HepG2 (cell line): Measurements from ENCODE around the gene FANCG. TPM values are rescaled to one million over a fixed set of nuclear protein-coding genes. Genes with fewer than 3 reads are reported as not detected.

Source experiments
- ARID4A ChIP-seq: sonication (generic); formaldehyde crosslinking; IDR thresholded peaks from 2 replicates; pipeline ENCODE4 v1.5.0; 2020; ENCODE audit warnings: mild to moderate bottlenecking, missing genetic modification reagents, borderline replicate concordance
- ARNT ChIP-seq: fragments of 450-650 bp; IDR thresholded peaks from 2 replicates; pipeline ENCODE4 v1.6.1; 2017
- ATF5 ChIP-seq: sonication (generic); formaldehyde crosslinking; IDR thresholded peaks from 2 replicates; pipeline ENCODE4 v1.4.0; 2020; ENCODE audit warnings: mild to moderate bottlenecking, low read depth, missing genetic modification reagents
- CREM ChIP-seq, 2 experiments: sonication (generic) in 1 of 2; formaldehyde crosslinking in 1 of 2; IDR thresholded peaks; 2 replicates each; pipeline versions ENCODE4 v1.4.0 to v1.6.1; 2016 to 2020; ENCODE audit warnings: antibody characterized with exemption in 1 of 2, mild to moderate bottlenecking in 1 of 2, missing genetic modification reagents in 1 of 2
- DR1 ChIP-seq: sonication (generic); formaldehyde crosslinking; IDR thresholded peaks from 2 replicates; pipeline ENCODE4 v1.8.0; 2021; ENCODE audit warnings: mild to moderate bottlenecking, missing genetic modification reagents, inconsistent platforms
- ETS1 ChIP-seq: sonication (generic); formaldehyde crosslinking; IDR thresholded peaks from 2 replicates; pipeline ENCODE4 v1.4.0; 2020; ENCODE audit warnings: missing genetic modification reagents
- HNRNPLL ChIP-seq: fragments of 200-400 bp; formaldehyde crosslinking; IDR thresholded peaks from 2 replicates; pipeline ENCODE4 v1.6.1; 2017; ENCODE audit warnings: mild to moderate bottlenecking, low read depth, low read length; ENCODE audit not compliant: poor library complexity, severe bottlenecking
- HOXA5 ChIP-seq: sonication (generic); formaldehyde crosslinking; IDR thresholded peaks from 2 replicates; pipeline ENCODE4 v1.4.0; 2020; ENCODE audit warnings: missing genetic modification reagents
- HOXA7 ChIP-seq: sonication (generic); formaldehyde crosslinking; IDR thresholded peaks from 2 replicates; pipeline ENCODE4 v1.8.1; 2022; ENCODE audit warnings: mild to moderate bottlenecking, missing genetic modification reagents, moderate library complexity
- HOXA9 ChIP-seq: sonication (generic); formaldehyde crosslinking; IDR thresholded peaks from 2 replicates; pipeline ENCODE4 v1.8.1; 2022; ENCODE audit warnings: missing genetic modification reagents, mild to moderate bottlenecking, moderate library complexity, borderline replicate concordance
- KAT8 ChIP-seq: IDR thresholded peaks from 2 replicates; pipeline ENCODE4 v1.6.1; 2016; ENCODE audit warnings: missing genetic modification reagents, missing compliant biosample characterization
- LCORL ChIP-seq, 2 experiments: fragments of 450-650 bp in 1 of 2; sonication (generic) in 1 of 2; formaldehyde crosslinking in 1 of 2; IDR thresholded peaks; 2 replicates each; pipeline versions ENCODE4 v1.5.0 to v1.6.1; 2017 to 2020; ENCODE audit warnings: antibody characterized with exemption in 1 of 2, missing genetic modification reagents in 1 of 2
- NFRKB ChIP-seq: fragments of 450-650 bp; IDR thresholded peaks from 2 replicates; pipeline ENCODE4 v1.6.1; 2017
- PAF1 ChIP-seq: IDR thresholded peaks from 2 replicates; pipeline ENCODE4 v1.6.1; 2016; ENCODE audit warnings: missing genetic modification reagents, missing compliant biosample characterization
- POLR2A ChIP-seq, 2 experiments: IDR thresholded peaks; 2 replicates each; pipeline ENCODE4 v1.6.1; 2011; ENCODE audit warnings: low read depth in 2 of 2, low read length in 2 of 2, mild to moderate bottlenecking in 1 of 2, moderate library complexity in 1 of 2; ENCODE audit not compliant: insufficient read depth in 1 of 2
- ZNF232 ChIP-seq: sonication (generic); formaldehyde crosslinking; IDR thresholded peaks from 2 replicates; pipeline ENCODE4 v1.4.0; 2020; ENCODE audit warnings: missing genetic modification reagents, borderline replicate concordance
- ZNF574 ChIP-seq: sonication (generic); formaldehyde crosslinking; IDR thresholded peaks from 2 replicates; pipeline ENCODE4 v1.4.0; 2020; ENCODE audit warnings: missing genetic modification reagents
- ZNF710 ChIP-seq: sonication (generic); formaldehyde crosslinking; IDR thresholded peaks from 2 replicates; pipeline ENCODE4 v1.5.0; 2020; ENCODE audit warnings: mild to moderate bottlenecking, missing genetic modification reagents, borderline replicate concordance
- polyA plus RNA-seq, 8 experiments: library from polyadenylated mRNA; depleted of rRNA in 3 of 8; stranded (reverse) in 7 of 8; unstranded in 1 of 8; fragments of >200 nt; fragmentation: Illumina TruSeq in 4 of 8; extraction: Trizol in 4 of 8; gene quantifications; 2 replicates each; pipeline versions ENCODE4 v1.2.1 to v1.2.3, GENCODE V29; 2011 to 2016; ENCODE audit warnings: low read depth in 4 of 8, missing spikeins in 1 of 8, mixed read lengths in 1 of 8; ENCODE audit not compliant: insufficient read depth in 1 of 8
- total RNA-seq, 5 experiments: library from RNA; depleted of rRNA; stranded (reverse); fragments of >200 nt; fragmentation: Illumina TruSeq; extraction: Trizol; gene quantifications; 2 replicates each; pipeline ENCODE4 v1.2.3, GENCODE V29; 2016; ENCODE audit warnings: low read depth in 1 of 5

Gene FANCG
- total and polyA plus RNA-seq, 2 of the 13 experiments (the other 11 are each of a cell fraction or from before 2014, with no cell fraction given) = 14.4 to 45.1 TPM

GRCh38 chr9:35071814-35072460 is 7.8 kb downstream of the FANCG start (continued):
- TF ChIP-seq KAT8 (peak; percentile 20; the same call in 1 of the 2 replicates), ATF5 (CRISPR knock-in tag) (no peak), NFRKB (no peak), ETS1 (CRISPR knock-in tag) (no peak), HOXA9 (CRISPR knock-in tag) (no peak; the same call in 1 of the 2 replicates), HNRNPLL (peak; percentile 86), PAF1 (CRISPR knock-in tag) (no peak), POLR2A (IDR thresholded peaks at IDR 0.05; ENCODE audit: insufficient read depth in 1 of 2, low read depth in 2 of 2, low read length in 2 of 2) (peak in 1 of 2 experiments; percentile 79; a peak in 2 of 4 replicates), ARID4A (CRISPR knock-in tag) (peak; percentile 92), ZNF710 (CRISPR knock-in tag) (no peak), ZNF574 (CRISPR knock-in tag) (peak; percentile 88), ZNF232 (CRISPR knock-in tag) (peak; percentile 65; the same call in 1 of the 2 replicates), CREM (IDR thresholded peaks at IDR 0.05) (no peak), CREM (CRISPR knock-in tag; IDR thresholded peaks at IDR 0.05) (no peak), LCORL (IDR thresholded peaks at IDR 0.05) (0 out of 2 replicates have a peak, but pooled peaks have one; percentile 52), LCORL (CRISPR knock-in tag; IDR thresholded peaks at IDR 0.05) (peak; percentile 80), ARNT (no peak), HOXA5 (CRISPR knock-in tag) (no peak; the same call in 1 of the 2 replicates), DR1 (CRISPR knock-in tag) (0 out of 2 replicates have a peak, but pooled peaks have one; percentile 34), HOXA7 (CRISPR knock-in tag) (no peak)
